GM23338 (cell line): ENCODE results near the gene FDXR. TPM values are rescaled to one million over a fixed set of nuclear protein-coding genes. Genes with fewer than 3 reads are reported as not detected.

ENCODE experiments used
- ATAC-seq: fragments of 200-7000 bp; cut with Tn5 transposase; 3 replicates; pipeline ENCODE4 v1.9.1; 2020
- DNase-seq: peaks from one replicate; pipeline ENCODE4 v3.0.0-alpha.2; 2015; ENCODE audit warnings: low spot score
- H2AFZ ChIP-seq: fragments of 200-600 bp; sonication (generic); 2 replicates; pipeline ENCODE4 v1.8.0; 2016; ENCODE audit warnings: antibody characterized with exemption, mild to moderate bottlenecking, moderate library complexity
- H3F3A ChIP-seq: fragments of 200-600 bp; sonication (generic); replicated peaks from 2 replicates; pipeline ENCODE4 v1.8.0; 2017; ENCODE audit warnings: antibody characterized with exemption, mixed run types, low read depth
- H3K27ac ChIP-seq: fragments of 200-600 bp; sonication (generic); 2 replicates; pipeline ENCODE4 v1.6.1; 2016; ENCODE audit warnings: low read depth
- H3K27me3 ChIP-seq: fragments of 200-600 bp; sonication (generic); 2 replicates; pipeline ENCODE4 v1.8.0; 2016; ENCODE audit warnings: mild to moderate bottlenecking, mixed run types, moderate library complexity; ENCODE audit not compliant: insufficient read depth
- H3K36me3 ChIP-seq: fragments of 200-600 bp; sonication (generic); 2 replicates; pipeline ENCODE4 v1.8.0; 2016; ENCODE audit warnings: mild to moderate bottlenecking; ENCODE audit not compliant: insufficient read depth
- H3K4me1 ChIP-seq: fragments of 200-600 bp; sonication (generic); 2 replicates; pipeline ENCODE4 v1.8.0; 2016; ENCODE audit warnings: mild to moderate bottlenecking, moderate library complexity; ENCODE audit not compliant: insufficient read depth
- H3K4me2 ChIP-seq: fragments of 200-600 bp; sonication (generic); 2 replicates; pipeline ENCODE4 v1.7.1; 2017; ENCODE audit warnings: mixed run types
- H3K4me3 ChIP-seq: fragments of 200-600 bp; sonication (generic); 2 replicates; pipeline ENCODE4 v1.6.1; 2016; ENCODE audit warnings: mixed run types
- H3K79me2 ChIP-seq: fragments of 200-600 bp; sonication (generic); replicated peaks from 2 replicates; pipeline ENCODE4 v1.8.0; 2017; ENCODE audit warnings: mild to moderate bottlenecking; ENCODE audit not compliant: insufficient read depth
- H3K9me2 ChIP-seq: fragments of 200-600 bp; sonication (generic); 2 replicates; pipeline ENCODE4 v1.8.0; 2017; ENCODE audit not compliant: insufficient read depth
- H4K20me1 ChIP-seq: fragments of 200-600 bp; sonication (generic); replicated peaks from 2 replicates; pipeline ENCODE4 v1.8.0; 2017; ENCODE audit warnings: mild to moderate bottlenecking; ENCODE audit not compliant: insufficient read depth
- H3K27ac Mint-ChIP-seq: 2 replicates; pipeline ENCODE4 v1.8.0; 2020; ENCODE audit warnings: inconsistent platforms, mild to moderate bottlenecking, moderate library complexity, mixed read lengths
- H3K27me3 Mint-ChIP-seq: 3 replicates; pipeline ENCODE4 v1.8.0; 2022; ENCODE audit warnings: low read depth, mild to moderate bottlenecking, moderate library complexity, mixed read lengths, inconsistent platforms; ENCODE audit not compliant: insufficient read depth, poor library complexity
- H3K36me3 Mint-ChIP-seq: 3 replicates; pipeline ENCODE4 v1.8.0; 2021; ENCODE audit warnings: low read depth, mild to moderate bottlenecking, inconsistent platforms, moderate library complexity, mixed read lengths
- H3K4me1 Mint-ChIP-seq: 3 replicates; pipeline ENCODE4 v1.8.0; 2020; ENCODE audit warnings: mild to moderate bottlenecking, inconsistent platforms, mixed read lengths
- H3K4me3 Mint-ChIP-seq: 3 replicates; pipeline ENCODE4 v1.8.0; 2021; ENCODE audit warnings: moderate library complexity, mild to moderate bottlenecking, inconsistent platforms, mixed read lengths
- H3K9me3 Mint-ChIP-seq: 3 replicates; pipeline ENCODE4 v1.8.0; 2020; ENCODE audit warnings: moderate library complexity, mild to moderate bottlenecking, inconsistent platforms, mixed read lengths
- CREB1 ChIP-seq: fragments of 250-450 bp; sonication (Bioruptor Pico); IDR thresholded peaks from 2 replicates; pipeline ENCODE4 v1.5.0; 2020; ENCODE audit warnings: low read depth, mild to moderate bottlenecking, moderate library complexity
- EZH2 ChIP-seq: fragments of 200-600 bp; sonication (generic); IDR thresholded peaks from one replicate; pipeline ENCODE4 v1.8.0; 2017; ENCODE audit warnings: antibody characterized with exemption, mild to moderate bottlenecking, low read depth; ENCODE audit not compliant: unreplicated experiment
- EZH2phosphoT487 ChIP-seq: fragments of 200-600 bp; sonication (generic); IDR thresholded peaks from one replicate; pipeline ENCODE4 v1.8.1; 2018; ENCODE audit warnings: antibody characterized with exemption; ENCODE audit not compliant: unreplicated experiment
- JUNB ChIP-seq: IDR thresholded peaks from one replicate; pipeline ENCODE4 v1.6.1; 2016; ENCODE audit warnings: antibody characterized with exemption; ENCODE audit not compliant: unreplicated experiment
- NANOG ChIP-seq: IDR thresholded peaks from 2 replicates; pipeline ENCODE4 v1.6.1; 2016; ENCODE audit warnings: antibody characterized with exemption, borderline replicate concordance
- POLR2AphosphoS5 ChIP-seq: IDR thresholded peaks from 2 replicates; pipeline ENCODE4 v1.6.1; 2016; ENCODE audit warnings: antibody characterized with exemption, low read depth
- REST ChIP-seq: IDR thresholded peaks from one replicate; pipeline ENCODE4 v1.6.1; 2018; ENCODE audit warnings: antibody characterized with exemption; ENCODE audit not compliant: unreplicated experiment
- STAT1 ChIP-seq: IDR thresholded peaks from one replicate; pipeline ENCODE4 v1.6.1; 2016; ENCODE audit warnings: antibody characterized with exemption; ENCODE audit not compliant: unreplicated experiment
- ZNF114 ChIP-seq: fragments of 250-450 bp; sonication (Bioruptor Pico); IDR thresholded peaks from 2 replicates; pipeline ENCODE4 v1.5.0; 2020; ENCODE audit warnings: mild to moderate bottlenecking, moderate library complexity
- ZNF331 ChIP-seq: fragments of 250-450 bp; sonication (Bioruptor Pico); IDR thresholded peaks from 2 replicates; pipeline ENCODE4 v1.5.0; 2020; ENCODE audit warnings: low read depth, mild to moderate bottlenecking, moderate library complexity
- polyA plus RNA-seq: library from polyadenylated mRNA; unstranded; fragments of >200 nt; fragmentation: Nextera tagmentation; extraction: Ambion mirVana; gene quantifications from 2 replicates; pipeline ENCODE4 v1.2.1, GENCODE V29; 2016
- total RNA-seq: library from RNA; depleted of rRNA; stranded (reverse); fragments of >200 nt; shearing (Covaris generic); gene quantifications from 2 replicates; pipeline ENCODE4 v1.2.3, GENCODE V29; 2014
- TF ChIP-seq, protein P1 (sequence below): fragments of 250-450 bp; sonication (Bioruptor Pico); IDR thresholded peaks from 2 replicates; pipeline ENCODE4 v1.5.0; 2020; ENCODE audit warnings: mild to moderate bottlenecking, moderate library complexity
- TF ChIP-seq, protein P2 (sequence below), 2 experiments: fragments of 200-600 bp in 1 of 2; sonication (generic) in 1 of 2; conservative IDR thresholded peaks; 2 replicates each; pipeline versions ENCODE4 v1.5.1 to v1.6.1; 2016 to 2017; ENCODE audit warnings: antibody characterized with exemption in 2 of 2, low read depth in 2 of 2, mild to moderate bottlenecking in 2 of 2, moderate library complexity in 1 of 2
- TF ChIP-seq, protein P3 (sequence below): IDR thresholded peaks from 2 replicates; pipeline ENCODE4 v1.6.1; 2016; ENCODE audit warnings: antibody characterized with exemption

The FDXR gene
- total and polyA plus RNA-seq, 2 experiments from 2014 or later = 21.7 to 33.1 TPM

DNA sequence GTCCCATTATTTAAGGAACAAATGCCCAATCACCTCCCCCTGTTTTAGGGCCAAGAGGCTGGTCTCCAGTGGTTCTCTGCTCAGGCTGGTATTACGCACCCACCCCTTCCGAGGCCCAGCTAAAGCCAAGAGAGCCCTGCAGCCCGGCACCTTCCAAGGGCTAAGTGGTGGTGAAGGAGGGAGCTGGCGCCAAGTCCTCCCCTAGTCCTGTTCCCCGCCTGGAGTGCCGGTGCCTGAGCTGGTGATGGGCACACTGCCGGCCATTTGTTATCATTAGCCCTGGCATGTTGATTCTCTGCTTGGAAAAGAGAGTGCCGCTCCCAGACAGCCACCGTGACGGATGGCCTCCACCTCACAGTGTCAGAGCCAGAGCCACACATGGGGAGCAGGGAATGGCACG lies 45.0 kb downstream of the FDXR start:
- no peaks in the 10 kb centered on the region for H3K4me1 ChIP-seq
- no peaks in the 10 kb centered on the region for H3K9me3 Mint-ChIP-seq
- H3K27ac Mint-ChIP-seq = no peak overlapping the region
- no peak overlapping the region for H3K27ac ChIP-seq
- no peak for ATAC-seq
- no peak overlapping the region for H3K4me3 Mint-ChIP-seq
- H3K4me1 Mint-ChIP-seq = no peaks in the 10 kb centered on the region; the same call in 2 of the 3 replicates
- no peaks in the 10 kb centered on the region for H3K36me3 Mint-ChIP-seq
- H3K36me3 ChIP-seq = no peaks in the 10 kb centered on the region
- no peaks in the 10 kb centered on the region for H3K9me2 ChIP-seq
- no peaks in the 10 kb centered on the region for H3K27me3 ChIP-seq
- no peak overlapping the region for H3K4me3 ChIP-seq
- H4K20me1 ChIP-seq = peaks cover 9% of the 10 kb centered on the region; the same call in 1 of the 2 replicates
- H3F3A ChIP-seq = no peaks in the 10 kb centered on the region
- H3K4me2 ChIP-seq = no peak overlapping the region
- DNase-seq = no peak
- peaks cover 10% of the 10 kb centered on the region for H3K27me3 Mint-ChIP-seq
- TF ChIP-seq EZH2 (no peak), JUNB (no peak), ZNF331 (no peak), STAT1 (no peak), POLR2AphosphoS5 (no peak), EZH2phosphoT487 (no peak), NANOG (no peak), CREB1 (CRISPR knock-in tag) (no peak), ZNF114 (CRISPR knock-in tag) (no peak), REST (no peak)
- TF ChIP-seq, protein P1, sequence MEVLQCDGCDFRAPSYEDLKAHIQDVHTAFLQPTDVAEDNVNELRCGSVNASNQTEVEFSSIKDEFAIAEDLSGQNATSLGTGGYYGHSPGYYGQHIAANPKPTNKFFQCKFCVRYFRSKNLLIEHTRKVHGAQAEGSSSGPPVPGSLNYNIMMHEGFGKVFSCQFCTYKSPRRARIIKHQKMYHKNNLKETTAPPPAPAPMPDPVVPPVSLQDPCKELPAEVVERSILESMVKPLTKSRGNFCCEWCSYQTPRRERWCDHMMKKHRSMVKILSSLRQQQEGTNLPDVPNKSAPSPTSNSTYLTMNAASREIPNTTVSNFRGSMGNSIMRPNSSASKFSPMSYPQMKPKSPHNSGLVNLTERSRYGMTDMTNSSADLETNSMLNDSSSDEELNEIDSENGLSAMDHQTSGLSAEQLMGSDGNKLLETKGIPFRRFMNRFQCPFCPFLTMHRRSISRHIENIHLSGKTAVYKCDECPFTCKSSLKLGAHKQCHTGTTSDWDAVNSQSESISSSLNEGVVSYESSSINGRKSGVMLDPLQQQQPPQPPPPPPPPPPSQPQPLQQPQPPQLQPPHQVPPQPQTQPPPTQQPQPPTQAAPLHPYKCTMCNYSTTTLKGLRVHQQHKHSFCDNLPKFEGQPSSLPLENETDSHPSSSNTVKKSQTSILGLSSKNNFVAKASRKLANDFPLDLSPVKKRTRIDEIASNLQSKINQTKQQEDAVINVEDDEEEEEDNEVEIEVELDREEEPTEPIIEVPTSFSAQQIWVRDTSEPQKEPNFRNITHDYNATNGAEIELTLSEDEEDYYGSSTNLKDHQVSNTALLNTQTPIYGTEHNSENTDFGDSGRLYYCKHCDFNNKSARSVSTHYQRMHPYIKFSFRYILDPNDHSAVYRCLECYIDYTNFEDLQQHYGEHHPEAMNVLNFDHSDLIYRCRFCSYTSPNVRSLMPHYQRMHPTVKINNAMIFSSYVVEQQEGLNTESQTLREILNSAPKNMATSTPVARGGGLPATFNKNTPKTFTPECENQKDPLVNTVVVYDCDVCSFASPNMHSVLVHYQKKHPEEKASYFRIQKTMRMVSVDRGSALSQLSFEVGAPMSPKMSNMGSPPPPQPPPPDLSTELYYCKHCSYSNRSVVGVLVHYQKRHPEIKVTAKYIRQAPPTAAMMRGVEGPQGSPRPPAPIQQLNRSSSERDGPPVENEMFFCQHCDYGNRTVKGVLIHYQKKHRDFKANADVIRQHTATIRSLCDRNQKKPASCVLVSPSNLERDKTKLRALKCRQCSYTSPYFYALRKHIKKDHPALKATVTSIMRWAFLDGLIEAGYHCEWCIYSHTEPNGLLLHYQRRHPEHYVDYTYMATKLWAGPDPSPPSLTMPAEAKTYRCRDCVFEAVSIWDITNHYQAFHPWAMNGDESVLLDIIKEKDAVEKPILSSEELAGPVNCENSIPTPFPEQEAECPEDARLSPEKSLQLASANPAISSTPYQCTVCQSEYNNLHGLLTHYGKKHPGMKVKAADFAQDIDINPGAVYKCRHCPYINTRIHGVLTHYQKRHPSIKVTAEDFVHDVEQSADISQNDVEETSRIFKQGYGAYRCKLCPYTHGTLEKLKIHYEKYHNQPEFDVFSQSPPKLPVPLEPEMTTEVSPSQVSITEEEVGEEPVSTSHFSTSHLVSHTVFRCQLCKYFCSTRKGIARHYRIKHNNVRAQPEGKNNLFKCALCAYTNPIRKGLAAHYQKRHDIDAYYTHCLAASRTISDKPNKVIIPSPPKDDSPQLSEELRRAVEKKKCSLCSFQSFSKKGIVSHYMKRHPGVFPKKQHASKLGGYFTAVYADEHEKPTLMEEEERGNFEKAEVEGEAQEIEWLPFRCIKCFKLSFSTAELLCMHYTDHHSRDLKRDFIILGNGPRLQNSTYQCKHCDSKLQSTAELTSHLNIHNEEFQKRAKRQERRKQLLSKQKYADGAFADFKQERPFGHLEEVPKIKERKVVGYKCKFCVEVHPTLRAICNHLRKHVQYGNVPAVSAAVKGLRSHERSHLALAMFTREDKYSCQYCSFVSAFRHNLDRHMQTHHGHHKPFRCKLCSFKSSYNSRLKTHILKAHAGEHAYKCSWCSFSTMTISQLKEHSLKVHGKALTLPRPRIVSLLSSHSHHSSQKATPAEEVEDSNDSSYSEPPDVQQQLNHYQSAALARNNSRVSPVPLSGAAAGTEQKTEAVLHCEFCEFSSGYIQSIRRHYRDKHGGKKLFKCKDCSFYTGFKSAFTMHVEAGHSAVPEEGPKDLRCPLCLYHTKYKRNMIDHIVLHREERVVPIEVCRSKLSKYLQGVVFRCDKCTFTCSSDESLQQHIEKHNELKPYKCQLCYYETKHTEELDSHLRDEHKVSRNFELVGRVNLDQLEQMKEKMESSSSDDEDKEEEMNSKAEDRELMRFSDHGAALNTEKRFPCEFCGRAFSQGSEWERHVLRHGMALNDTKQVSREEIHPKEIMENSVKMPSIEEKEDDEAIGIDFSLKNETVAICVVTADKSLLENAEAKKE (CRISPR knock-in tag) = no peak
- TF ChIP-seq, protein P2, sequence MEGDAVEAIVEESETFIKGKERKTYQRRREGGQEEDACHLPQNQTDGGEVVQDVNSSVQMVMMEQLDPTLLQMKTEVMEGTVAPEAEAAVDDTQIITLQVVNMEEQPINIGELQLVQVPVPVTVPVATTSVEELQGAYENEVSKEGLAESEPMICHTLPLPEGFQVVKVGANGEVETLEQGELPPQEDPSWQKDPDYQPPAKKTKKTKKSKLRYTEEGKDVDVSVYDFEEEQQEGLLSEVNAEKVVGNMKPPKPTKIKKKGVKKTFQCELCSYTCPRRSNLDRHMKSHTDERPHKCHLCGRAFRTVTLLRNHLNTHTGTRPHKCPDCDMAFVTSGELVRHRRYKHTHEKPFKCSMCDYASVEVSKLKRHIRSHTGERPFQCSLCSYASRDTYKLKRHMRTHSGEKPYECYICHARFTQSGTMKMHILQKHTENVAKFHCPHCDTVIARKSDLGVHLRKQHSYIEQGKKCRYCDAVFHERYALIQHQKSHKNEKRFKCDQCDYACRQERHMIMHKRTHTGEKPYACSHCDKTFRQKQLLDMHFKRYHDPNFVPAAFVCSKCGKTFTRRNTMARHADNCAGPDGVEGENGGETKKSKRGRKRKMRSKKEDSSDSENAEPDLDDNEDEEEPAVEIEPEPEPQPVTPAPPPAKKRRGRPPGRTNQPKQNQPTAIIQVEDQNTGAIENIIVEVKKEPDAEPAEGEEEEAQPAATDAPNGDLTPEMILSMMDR (conservative IDR thresholded peaks at IDR 0.05; ENCODE audit: low read depth in 2 of 2) = no peak
- TF ChIP-seq, protein P3, sequence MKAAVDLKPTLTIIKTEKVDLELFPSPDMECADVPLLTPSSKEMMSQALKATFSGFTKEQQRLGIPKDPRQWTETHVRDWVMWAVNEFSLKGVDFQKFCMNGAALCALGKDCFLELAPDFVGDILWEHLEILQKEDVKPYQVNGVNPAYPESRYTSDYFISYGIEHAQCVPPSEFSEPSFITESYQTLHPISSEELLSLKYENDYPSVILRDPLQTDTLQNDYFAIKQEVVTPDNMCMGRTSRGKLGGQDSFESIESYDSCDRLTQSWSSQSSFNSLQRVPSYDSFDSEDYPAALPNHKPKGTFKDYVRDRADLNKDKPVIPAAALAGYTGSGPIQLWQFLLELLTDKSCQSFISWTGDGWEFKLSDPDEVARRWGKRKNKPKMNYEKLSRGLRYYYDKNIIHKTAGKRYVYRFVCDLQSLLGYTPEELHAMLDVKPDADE = no peak
- H2AFZ ChIP-seq = no peak overlapping the region
- H3K79me2 ChIP-seq = no peaks in the 10 kb centered on the region
